ENCODE results near the gene PTPRJ.

- TF ChIP-seq, protein P1, sequence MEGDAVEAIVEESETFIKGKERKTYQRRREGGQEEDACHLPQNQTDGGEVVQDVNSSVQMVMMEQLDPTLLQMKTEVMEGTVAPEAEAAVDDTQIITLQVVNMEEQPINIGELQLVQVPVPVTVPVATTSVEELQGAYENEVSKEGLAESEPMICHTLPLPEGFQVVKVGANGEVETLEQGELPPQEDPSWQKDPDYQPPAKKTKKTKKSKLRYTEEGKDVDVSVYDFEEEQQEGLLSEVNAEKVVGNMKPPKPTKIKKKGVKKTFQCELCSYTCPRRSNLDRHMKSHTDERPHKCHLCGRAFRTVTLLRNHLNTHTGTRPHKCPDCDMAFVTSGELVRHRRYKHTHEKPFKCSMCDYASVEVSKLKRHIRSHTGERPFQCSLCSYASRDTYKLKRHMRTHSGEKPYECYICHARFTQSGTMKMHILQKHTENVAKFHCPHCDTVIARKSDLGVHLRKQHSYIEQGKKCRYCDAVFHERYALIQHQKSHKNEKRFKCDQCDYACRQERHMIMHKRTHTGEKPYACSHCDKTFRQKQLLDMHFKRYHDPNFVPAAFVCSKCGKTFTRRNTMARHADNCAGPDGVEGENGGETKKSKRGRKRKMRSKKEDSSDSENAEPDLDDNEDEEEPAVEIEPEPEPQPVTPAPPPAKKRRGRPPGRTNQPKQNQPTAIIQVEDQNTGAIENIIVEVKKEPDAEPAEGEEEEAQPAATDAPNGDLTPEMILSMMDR (IDR thresholded peaks at IDR 0.05): no peak
- TF ChIP-seq POLR2A (IDR thresholded peaks at IDR 0.05): no peak
Measured at GRCh38 chr11:47950396-47950795, 30.0 kb upstream of the PTPRJ start.
